LNCaP clone FGC (cell line): ENCODE measurements around the gene HEATR5A.
"Not testable (repeated sequence)": the region's sequence is repeated elsewhere in the genome, so short reads cannot be mapped to it uniquely, and the experiment has no call there.

Experiments used
- DNase-seq: peaks from one replicate; pipeline ENCODE4 v3.0.0-alpha.2; 2011; ENCODE audit warnings: low read depth
- H3K4me3 ChIP-seq: 2 replicates; pipeline ENCODE4 v1.5.1; 2011; ENCODE audit warnings: mild to moderate bottlenecking, low read depth, low read length, control low read depth
- CTCF ChIP-seq: IDR thresholded peaks from 2 replicates; pipeline ENCODE4 v1.5.1; 2012; ENCODE audit warnings: mild to moderate bottlenecking; ENCODE audit not compliant: control insufficient read depth, insufficient read depth; ENCODE audit errors: extremely low read depth

The HEATR5A gene

DNA sequence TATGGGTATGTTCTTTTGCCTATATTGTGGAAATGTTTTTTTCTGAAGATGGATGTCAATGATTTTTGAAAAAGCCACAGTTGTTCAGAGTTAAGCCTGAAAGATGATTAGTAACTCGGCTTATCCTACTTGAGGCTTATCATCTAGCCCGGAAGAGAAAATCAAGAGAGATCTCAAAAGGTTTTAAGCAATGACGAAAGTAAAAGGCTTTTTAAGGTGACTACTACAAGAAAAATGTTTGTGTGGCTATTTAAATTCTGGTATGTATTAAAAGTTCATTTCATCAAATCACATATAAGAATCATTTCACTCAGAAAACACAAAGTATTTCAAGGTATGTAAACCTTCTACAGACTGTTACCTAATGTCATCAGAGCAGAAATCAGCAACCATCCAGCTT is 40.2 kb downstream of the HEATR5A start:
- no peak for DNase-seq
- no peak for TF ChIP-seq CTCF

GRCh38 chr14:31379125-31379947 is 41.0 kb downstream of the HEATR5A start:
- DNase-seq, H3K4me3 ChIP-seq: not testable (repeated sequence)

More for the DNA sequence above, 40.2 kb downstream of the HEATR5A start:
- H3K4me3 ChIP-seq, result no peak overlapping the region

DNA sequence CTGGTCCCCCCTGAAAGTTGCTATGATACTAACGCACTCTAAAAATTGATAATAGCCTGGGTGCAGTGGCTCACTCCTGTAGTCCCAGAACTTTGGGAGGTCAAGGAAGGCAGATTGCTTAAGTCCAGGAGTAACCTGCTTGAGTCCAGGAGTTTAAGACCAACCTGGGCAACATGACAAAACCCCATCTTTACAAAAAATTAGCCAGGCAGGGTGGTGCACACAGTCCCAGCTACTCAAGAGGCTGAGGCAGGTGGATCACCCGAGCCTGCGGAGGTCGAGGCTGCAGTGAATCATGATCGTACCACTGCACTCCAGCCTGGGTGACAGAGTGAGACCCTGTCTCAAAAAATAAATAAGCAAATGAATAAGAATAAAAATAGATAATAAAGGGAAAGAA is 42.9 kb downstream of the HEATR5A start:
- no peak overlapping the region for H3K4me3 ChIP-seq
- no peak for DNase-seq
- no peak for TF ChIP-seq CTCF

DNA sequence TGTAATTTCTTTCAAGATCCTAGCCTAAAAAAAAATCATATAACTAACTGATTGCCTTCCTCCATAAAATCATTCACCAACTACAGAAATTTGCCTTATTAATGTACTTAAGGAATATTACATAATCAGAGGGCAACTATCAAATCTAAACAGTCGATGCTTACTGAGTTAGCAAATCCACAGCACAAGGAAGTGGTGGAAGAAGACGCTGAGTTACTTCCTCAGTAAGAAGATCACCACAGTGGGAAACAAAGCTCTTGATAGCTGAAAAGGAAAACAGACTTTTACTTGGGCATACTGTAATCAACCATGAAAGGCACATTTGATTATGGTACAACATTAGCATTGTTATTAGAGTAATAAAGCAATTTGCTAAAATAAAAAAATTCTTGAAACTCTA is 48.7 kb downstream of the HEATR5A start:
- no peak for TF ChIP-seq CTCF
- no peak for DNase-seq
- H3K4me3 ChIP-seq, result no peak overlapping the region

DNA sequence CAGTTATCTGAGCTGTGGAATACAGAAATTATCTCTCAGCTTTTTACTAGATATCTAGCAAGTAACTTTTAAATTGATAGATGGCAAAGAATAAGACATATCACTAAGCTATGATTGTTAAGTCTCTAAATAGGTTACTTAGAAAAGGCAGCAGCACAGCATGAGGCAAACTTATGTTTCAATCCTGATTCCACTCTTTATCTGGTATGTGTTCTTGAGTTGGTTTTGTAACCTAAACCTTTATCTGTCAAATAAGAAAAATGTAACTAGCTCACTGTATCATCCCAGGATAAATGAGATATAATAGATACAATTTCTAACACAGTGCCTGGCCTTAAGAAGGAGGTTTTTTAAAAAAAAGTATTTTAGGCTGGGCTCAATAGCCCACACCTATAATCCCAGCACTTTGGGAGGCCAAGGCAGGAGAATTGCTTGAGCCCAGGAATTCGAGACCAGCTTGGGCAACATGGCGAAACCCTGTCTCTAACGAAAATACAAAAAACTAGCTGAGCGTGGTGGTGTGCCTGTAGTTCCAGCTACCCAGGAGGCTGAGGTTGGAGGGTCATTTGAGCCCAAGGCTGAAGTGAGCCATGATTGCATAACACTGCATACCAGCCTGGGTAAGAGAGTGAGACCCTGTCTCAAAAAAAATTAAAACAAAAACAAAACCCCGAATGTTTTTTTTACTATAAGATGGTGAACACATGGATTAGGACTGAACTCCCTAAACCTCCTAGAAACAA is 56.8 kb downstream of the HEATR5A start:
- no peak for TF ChIP-seq CTCF
- H3K4me3 ChIP-seq, result no peak overlapping the region
- no peak for DNase-seq

DNA sequence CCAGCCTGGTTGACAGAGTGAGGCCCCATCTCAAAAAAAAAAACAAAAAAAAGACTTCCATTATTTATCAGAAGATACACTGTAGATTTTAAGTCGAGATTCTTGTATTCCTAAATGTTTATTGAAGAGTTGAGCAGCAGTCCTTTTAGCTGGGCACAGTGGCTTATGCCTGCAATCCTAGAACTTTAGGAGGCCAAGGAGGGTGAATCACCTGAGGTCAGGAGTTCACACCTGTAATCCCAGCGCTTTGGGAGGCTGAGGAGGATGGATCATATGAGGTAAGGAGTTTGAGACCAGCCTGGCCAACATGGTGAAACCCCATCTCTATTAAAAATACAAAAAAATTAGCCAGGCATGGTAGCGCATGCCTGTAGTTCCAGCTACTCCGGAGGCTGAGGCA is 57.6 kb downstream of the HEATR5A start:
- no peak for TF ChIP-seq CTCF
- no peak overlapping the region for H3K4me3 ChIP-seq
- no peak for DNase-seq

DNA sequence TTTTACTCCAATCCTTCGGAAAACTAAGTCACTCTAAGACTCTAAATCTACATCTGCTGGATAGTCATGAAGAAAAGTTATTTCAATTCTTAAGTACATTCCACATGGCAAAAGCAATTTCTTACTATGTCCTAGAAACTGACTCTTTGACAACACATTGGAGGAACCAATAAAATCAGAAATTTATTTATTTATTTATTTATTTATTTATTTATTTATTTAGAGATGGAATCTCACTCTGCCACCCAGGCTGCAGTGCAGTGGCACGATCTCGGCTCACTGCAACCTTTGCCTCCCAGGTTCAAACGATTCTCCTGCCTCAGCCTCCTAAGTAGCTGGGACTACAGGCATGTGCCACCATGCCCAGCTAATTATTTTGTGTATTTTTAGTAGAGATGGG is 58.6 kb downstream of the HEATR5A start:
- H3K4me3 ChIP-seq, DNase-seq: not testable (repeated sequence)

DNA sequence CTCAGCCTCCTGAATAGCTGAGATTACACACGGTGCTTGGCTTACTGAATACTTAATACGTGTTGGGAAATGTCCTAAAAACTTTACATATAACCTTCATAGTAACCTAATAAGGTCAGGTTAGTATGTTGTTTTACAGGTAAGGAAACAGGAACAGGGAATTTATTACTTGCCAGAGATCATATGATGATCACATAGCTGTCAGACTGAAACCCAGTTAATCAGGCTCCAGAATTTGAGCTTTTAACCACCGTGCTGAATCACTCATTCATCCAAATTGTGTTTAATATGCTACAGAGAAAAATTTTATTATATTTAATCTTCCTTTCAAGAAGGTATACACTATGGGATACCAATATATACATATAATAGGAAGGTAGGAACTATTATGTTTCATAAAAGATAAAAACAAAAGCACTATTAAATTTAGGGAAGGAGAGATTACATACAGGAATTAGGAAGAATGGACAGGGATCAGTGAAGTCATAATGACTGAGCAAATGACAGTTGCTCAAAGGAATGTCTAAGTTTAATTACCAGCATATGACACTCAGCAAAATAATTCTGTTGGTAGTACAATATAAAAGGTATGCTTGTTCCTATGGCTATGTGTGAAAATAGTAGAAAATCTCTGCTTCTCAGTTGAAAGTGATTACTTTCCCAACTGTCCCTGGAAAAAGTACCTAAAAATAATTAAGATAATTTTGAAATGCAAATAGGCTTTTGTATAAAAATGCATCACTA is 59.3 kb downstream of the HEATR5A start:
- DNase-seq, result no peak
- no peak for TF ChIP-seq CTCF
- no peak overlapping the region for H3K4me3 ChIP-seq
